ENCODE data around the gene FOXO3. TPM values are rescaled to one million over a fixed set of nuclear protein-coding genes. Genes with fewer than 3 reads are reported as not detected.
A peak's percentile ranks its signal among the peaks of the same experiment; 100 is the strongest.

FOXO3 gene
- total and polyA plus RNA-seq, 2 donors (not counting 1 experiment from before 2014, with no cell fraction given): 49.5 to 63.9 TPM

DNA sequence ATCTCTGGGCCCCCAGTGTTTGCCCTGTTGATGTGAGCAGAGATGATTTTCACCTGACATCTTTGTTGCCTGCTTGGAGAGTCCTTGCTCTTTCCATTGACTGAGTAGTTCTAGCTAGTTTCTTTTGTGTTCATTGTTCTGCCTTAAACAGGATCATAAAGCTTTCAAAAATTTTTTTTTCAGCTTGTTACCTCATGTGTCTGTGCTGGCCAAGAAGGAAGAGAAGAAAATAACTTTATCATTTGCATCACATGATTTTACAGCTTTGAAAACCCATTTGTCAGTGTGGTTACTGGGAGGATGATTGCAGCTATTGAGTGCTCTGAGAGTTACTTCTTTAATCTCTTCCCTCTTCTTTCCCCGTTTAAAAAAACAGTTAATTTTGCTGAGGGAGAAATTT is 16.0 kb downstream of the FOXO3 start:
- H2AFZ ChIP-seq (ENCODE audit: low read length): no peak overlapping the region
- TF ChIP-seq, protein P1, sequence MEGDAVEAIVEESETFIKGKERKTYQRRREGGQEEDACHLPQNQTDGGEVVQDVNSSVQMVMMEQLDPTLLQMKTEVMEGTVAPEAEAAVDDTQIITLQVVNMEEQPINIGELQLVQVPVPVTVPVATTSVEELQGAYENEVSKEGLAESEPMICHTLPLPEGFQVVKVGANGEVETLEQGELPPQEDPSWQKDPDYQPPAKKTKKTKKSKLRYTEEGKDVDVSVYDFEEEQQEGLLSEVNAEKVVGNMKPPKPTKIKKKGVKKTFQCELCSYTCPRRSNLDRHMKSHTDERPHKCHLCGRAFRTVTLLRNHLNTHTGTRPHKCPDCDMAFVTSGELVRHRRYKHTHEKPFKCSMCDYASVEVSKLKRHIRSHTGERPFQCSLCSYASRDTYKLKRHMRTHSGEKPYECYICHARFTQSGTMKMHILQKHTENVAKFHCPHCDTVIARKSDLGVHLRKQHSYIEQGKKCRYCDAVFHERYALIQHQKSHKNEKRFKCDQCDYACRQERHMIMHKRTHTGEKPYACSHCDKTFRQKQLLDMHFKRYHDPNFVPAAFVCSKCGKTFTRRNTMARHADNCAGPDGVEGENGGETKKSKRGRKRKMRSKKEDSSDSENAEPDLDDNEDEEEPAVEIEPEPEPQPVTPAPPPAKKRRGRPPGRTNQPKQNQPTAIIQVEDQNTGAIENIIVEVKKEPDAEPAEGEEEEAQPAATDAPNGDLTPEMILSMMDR (conservative IDR thresholded peaks at IDR 0.05 in 1 of 2, IDR thresholded peaks at IDR 0.05 in 1 of 2; ENCODE audit: low read depth in 1 of 2, low read length in 2 of 2): no peak
- TF ChIP-seq EZH2 (IDR thresholded peaks at IDR 0.05; ENCODE audit: low read length, missing control alignments): no peak
- H3K9me3 ChIP-seq (ENCODE audit: control insufficient read depth, insufficient read depth, low read depth, low read length): no peaks in the 10 kb centered on the region
- H3K4me3 ChIP-seq (replicated peaks in 1 of 4; ENCODE audit: control extremely low read depth in 1 of 4, insufficient read depth in 1 of 4, low read depth in 3 of 4, low read length in 4 of 4): no peak overlapping the region
- H3K27me3 ChIP-seq (ENCODE audit: control insufficient read depth, insufficient read depth, low read length): no peaks in the 10 kb centered on the region
- no peaks in the 10 kb centered on the region for H3K36me3 ChIP-seq (ENCODE audit: control insufficient read depth, insufficient read depth, low read length)
- H3K9ac ChIP-seq (ENCODE audit: insufficient read depth, low read length): no peak overlapping the region
- H3K79me2 ChIP-seq (ENCODE audit: control insufficient read depth, insufficient read depth, low read length): peaks cover 80% of the 10 kb centered on the region
- H3K4me2 ChIP-seq (ENCODE audit: extremely low read depth, insufficient read depth, low read length): no peak overlapping the region
- H3K27ac ChIP-seq (ENCODE audit: insufficient read depth, low read length): no peak overlapping the region
- DNase-seq (ENCODE audit: low read depth in 2 of 2): no peak
- peaks cover 18% of the 10 kb centered on the region for H3K4me1 ChIP-seq (ENCODE audit: control insufficient read depth, extremely low read depth, insufficient read depth, low read length)
- H4K20me1 ChIP-seq (ENCODE audit: control insufficient read depth, extremely low read depth, insufficient read depth, low read length): peaks cover 2% of the 10 kb centered on the region

DNA sequence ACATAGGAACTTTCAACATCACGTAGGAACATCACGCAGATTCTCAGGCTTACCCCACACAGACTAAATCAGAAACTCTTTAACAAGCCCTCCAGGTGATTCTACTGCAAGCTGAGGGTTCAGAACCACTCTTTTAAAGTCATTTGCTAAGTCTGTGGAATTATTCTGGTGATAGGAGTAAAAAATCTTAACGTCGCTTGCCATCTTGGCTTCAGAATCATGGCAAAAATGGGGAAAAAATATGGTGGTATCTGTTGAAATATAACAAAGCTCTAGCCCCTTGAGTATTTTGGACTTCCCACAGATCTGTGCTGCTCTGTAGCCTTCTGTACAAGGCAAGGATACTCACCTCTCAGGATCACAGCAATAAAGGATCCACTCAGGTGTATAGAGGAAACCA is 17.4 kb downstream of the FOXO3 start:
- H2AFZ ChIP-seq (ENCODE audit: low read length): no peak overlapping the region
- no peaks in the 10 kb centered on the region for H3K27me3 ChIP-seq (ENCODE audit: control insufficient read depth, insufficient read depth, low read length)
- H3K9me3 ChIP-seq (ENCODE audit: control insufficient read depth, insufficient read depth, low read depth, low read length): no peaks in the 10 kb centered on the region
- no peak for DNase-seq (ENCODE audit: low read depth in 2 of 2)
- no peak overlapping the region for H3K9ac ChIP-seq (ENCODE audit: insufficient read depth, low read length)
- H4K20me1 ChIP-seq (ENCODE audit: control insufficient read depth, extremely low read depth, insufficient read depth, low read length): peaks cover 2% of the 10 kb centered on the region
- no peak overlapping the region for H3K4me3 ChIP-seq (replicated peaks in 1 of 4; ENCODE audit: control extremely low read depth in 1 of 4, insufficient read depth in 1 of 4, low read depth in 3 of 4, low read length in 4 of 4)
- no peaks in the 10 kb centered on the region for H3K36me3 ChIP-seq (ENCODE audit: control insufficient read depth, insufficient read depth, low read length)
- TF ChIP-seq EZH2 (IDR thresholded peaks at IDR 0.05; ENCODE audit: low read length, missing control alignments): no peak
- TF ChIP-seq, protein P1 (conservative IDR thresholded peaks at IDR 0.05 in 1 of 2, IDR thresholded peaks at IDR 0.05 in 1 of 2; ENCODE audit: low read depth in 1 of 2, low read length in 2 of 2): no peak
- H3K4me1 ChIP-seq (ENCODE audit: control insufficient read depth, extremely low read depth, insufficient read depth, low read length): peaks cover 27% of the 10 kb centered on the region
- H3K4me2 ChIP-seq (ENCODE audit: extremely low read depth, insufficient read depth, low read length): no peak overlapping the region
- no peak overlapping the region for H3K27ac ChIP-seq (ENCODE audit: insufficient read depth, low read length)
- peaks cover 81% of the 10 kb centered on the region for H3K79me2 ChIP-seq (ENCODE audit: control insufficient read depth, insufficient read depth, low read length)

- Histone ChIP-seq H3K9me3 (ENCODE audit: control insufficient read depth, insufficient read depth, low read depth, low read length) (no peaks in the 10 kb centered on the region), H4K20me1 (ENCODE audit: control insufficient read depth, extremely low read depth, insufficient read depth, low read length) (peaks cover 2% of the 10 kb centered on the region), H3K9ac (ENCODE audit: insufficient read depth, low read length) (no peak overlapping the region), H3K27me3 (ENCODE audit: control insufficient read depth, insufficient read depth, low read length) (no peaks in the 10 kb centered on the region), H2AFZ (ENCODE audit: low read length) (no peak overlapping the region), H3K36me3 (ENCODE audit: control insufficient read depth, insufficient read depth, low read length) (no peaks in the 10 kb centered on the region), H3K79me2 (ENCODE audit: control insufficient read depth, insufficient read depth, low read length) (peaks cover 84% of the 10 kb centered on the region), H3K4me2 (ENCODE audit: extremely low read depth, insufficient read depth, low read length) (no peak overlapping the region), H3K4me3 (replicated peaks in 1 of 4; ENCODE audit: control extremely low read depth in 1 of 4, insufficient read depth in 1 of 4, low read depth in 3 of 4, low read length in 4 of 4) (no peak overlapping the region), H3K4me1 (ENCODE audit: control insufficient read depth, extremely low read depth, insufficient read depth, low read length) (peaks cover 30% of the 10 kb centered on the region), H3K27ac (ENCODE audit: insufficient read depth, low read length) (no peak overlapping the region)
- TF ChIP-seq, protein P1 (conservative IDR thresholded peaks at IDR 0.05 in 1 of 2, IDR thresholded peaks at IDR 0.05 in 1 of 2; ENCODE audit: low read depth in 1 of 2, low read length in 2 of 2): no peak
- TF ChIP-seq EZH2 (IDR thresholded peaks at IDR 0.05; ENCODE audit: low read length, missing control alignments): no peak
- peak in 1 of 2 donors; percentile 81 for DNase-seq (ENCODE audit: low read depth in 2 of 2)
Observed at GRCh38 chr6:108578595-108579327, 18.0 kb downstream of the FOXO3 start.
